ENCODE data around the gene AQP1.

Gene AQP1

DNA sequence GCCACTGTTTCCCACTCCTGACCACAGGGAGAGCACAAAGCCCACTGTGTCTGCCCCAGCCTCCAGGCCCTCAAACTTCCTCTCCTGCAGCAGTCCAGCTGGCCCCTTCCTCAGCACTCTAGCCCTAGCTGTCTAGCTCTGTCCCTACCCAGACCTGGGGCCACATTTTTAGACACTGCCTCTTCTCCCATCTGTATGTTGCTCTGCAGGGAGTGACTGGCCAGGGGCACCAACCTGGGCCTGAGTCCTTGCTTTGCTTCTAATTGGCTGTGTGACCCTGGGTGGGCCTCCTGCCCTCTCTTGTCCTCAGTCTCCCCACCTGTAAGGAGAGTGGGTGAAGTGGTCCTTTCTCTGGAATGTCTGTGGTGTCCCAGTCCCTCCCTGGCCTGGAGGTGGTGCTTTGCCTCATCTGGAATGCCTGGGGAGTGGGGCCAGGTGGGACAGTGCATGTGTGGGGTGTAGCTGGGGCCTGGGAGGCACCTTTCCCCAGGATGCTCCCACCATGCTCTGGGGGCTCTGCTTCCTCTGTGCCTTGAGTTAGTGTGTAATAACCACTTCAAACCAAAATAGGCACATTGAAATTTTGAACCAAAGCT, 25.1 kb downstream of the AQP1 start:
- no peak for DNase-seq (ENCODE audit: low read depth)

DNA sequence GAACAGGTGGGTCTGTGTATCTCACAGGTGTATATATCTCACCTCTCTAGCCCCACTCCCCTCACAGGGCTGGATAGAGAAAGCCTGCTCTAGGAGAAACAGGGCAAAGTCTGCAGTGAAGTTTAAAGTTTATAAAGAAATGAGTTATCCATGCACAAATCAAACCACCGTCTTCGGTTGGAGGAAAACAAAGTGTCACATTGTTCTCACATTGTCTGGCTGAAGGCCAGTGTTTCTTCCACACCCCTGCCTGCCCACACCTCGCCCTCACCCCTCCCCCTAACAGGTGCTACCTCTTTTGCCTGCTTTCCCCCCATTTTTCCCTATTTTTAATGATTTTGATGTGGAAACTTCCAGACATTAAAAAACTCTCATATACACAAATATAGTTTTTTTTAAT, 25.8 kb downstream of the AQP1 start:
- no peak for DNase-seq (ENCODE audit: low read depth)

DNA sequence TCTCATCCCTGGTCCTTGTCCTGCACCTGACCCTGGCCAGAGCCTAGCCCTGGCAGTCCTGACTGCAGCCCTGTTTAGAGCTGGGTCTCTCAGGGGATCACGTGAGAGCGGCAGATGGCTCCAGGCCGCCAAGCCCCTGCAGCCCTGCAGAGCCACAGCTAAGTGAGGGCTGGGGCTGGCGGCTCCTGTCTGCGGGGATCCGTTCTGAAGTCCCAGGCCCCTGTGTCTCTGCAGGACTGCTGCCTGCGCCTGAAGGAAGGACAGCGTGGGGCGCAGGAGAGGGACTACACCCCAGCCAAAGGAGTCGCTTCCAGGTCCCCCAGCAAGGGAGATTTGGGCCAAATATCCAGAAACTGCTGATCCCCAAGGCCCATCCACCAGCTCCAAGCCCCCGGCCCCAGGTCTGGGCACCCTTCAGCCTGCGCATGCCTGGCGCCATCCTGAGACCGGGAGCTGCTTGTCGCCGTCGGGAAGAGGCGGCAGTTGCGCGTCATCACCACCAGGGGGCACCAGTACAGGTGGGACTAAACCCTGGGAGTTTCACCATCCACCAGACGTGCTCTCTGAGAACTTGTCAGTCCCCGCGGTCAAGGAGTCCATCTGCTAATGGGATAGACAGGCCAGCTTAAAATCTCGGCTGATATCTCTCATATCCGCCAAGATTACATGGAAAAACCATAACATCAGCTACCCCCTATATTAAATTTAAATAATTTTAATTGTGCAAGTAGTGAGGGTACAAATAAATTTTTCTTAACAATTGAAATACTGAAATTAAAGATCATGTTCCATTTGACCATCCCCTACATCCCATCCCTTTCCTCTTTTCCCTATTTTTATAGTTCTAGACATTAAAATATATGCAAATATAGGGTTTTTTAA, 27.0 kb downstream of the AQP1 start:
- peak; percentile 56 for DNase-seq (ENCODE audit: low read depth)

DNA sequence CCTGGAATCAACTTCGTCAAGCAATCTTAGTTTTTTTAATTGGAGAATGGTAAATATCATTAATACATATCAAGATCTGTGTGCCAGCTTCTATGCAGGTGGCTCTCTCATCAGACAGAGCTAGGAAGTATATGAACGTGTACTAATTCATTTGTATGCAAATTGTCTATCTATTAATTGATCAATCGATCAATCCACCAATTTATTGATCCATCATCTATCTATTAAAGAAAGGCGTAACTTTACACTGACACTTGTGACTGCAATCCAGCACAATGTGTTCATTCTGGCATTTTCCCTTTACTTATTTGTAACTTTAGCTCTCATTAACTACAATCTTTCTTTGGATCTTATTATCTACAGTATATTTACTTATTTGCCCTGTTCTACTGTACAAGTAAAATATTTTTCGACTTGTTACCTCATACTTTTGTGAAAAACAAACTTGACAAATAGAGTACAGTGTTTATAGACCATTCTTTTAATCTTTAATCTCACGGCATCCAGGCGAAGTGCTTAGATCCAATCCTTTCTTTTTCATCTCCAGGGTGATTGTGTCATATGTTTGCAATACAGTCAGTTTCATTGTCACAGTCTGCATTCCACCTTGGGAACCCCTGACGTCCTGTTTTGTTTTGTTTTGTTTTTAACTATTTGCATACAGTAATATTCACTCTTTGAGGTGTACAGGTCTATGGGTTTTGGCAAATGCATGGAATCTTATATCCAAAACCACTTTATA, 30.1 kb downstream of the AQP1 start:
- no peak for DNase-seq (ENCODE audit: low read depth)

DNA sequence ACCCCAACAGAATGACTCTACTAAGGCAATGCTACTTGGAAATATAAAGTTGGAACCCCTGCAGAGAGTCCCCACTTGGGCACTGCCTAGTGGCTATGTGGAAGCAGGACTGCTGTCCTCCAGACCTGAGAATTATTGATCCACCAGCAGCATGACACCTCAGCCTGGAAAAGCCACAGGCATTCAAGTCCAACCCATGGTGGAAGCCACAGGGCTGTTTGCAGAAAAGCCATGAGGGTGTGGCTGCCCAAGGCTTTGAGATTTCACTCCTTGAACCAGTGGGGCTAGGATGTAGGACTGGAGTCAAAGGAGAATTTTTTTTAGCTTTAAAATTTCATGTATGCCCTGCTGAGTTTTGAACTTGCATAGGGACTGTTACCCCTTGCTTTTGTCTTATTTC, 38.5 kb downstream of the AQP1 start:
- no peak for DNase-seq (ENCODE audit: low read depth)

DNA sequence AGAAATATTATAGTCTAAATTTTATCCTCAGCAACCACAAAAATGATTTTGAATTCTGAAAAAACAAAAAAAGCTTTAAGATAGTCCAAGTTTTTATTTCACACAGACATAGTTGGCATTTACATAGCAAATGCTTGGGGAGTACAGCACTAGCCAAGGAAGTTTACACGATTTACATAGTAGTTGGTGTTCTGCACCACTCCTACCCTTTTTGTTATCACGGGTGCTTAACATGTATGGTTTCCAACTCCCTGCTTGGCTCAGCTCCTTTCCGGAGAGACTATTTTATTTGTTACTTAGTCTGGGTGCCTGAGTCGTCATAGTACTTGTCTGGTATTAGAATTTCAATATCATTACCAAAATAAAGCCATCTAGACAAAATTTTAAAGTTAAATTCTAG, 43.3 kb downstream of the AQP1 start:
- DNase-seq (ENCODE audit: low read depth) = no peak

DNA sequence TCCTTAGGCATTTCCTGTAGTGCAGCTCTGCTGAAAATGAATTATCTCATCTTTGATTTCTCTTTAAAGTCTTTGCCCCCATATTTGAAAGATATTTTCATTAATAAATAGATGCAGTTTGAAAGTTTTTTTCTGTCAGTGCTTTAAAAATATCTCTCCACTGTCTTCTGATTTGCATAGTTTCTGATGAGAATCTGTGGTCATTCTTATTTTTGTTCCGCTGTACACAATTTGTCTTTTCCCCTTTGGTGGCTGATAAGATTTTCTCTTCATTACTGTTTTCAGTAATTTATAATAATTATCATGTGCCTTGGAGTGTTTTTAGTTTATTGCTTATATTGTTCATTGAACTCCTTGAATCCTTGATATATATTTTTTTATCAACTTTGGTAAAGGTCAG, 45.1 kb downstream of the AQP1 start:
- DNase-seq (ENCODE audit: low read depth) = no peak

DNA sequence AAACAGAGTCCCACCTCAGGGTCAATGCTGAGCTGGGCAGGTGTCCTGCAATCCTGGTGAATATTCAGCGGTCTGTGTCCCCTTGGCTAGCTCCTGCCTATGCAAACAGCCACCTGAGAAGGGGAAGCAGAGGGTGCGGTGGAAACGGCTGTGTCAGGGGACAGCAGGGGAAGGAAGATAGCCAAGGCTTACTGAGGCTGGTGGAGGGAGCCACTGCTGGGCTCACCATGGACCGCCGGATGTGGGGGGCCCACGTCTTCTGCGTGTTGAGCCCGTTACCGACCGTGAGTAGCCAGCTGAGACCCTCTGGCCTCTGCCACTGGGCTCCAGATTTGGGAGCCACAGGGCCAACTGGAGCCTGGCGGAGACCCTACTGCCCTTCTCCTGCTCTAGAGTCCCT, 52.2 kb downstream of the AQP1 start, which contains the start of gene GHRHR:
Gene GHRHR, plus strand, starts transcription at position 112 of the 400 bp plus-strand sequence. Its CDS starts 116 bp downstream, at position 228.
- no peak for DNase-seq (ENCODE audit: low read depth)

DNA sequence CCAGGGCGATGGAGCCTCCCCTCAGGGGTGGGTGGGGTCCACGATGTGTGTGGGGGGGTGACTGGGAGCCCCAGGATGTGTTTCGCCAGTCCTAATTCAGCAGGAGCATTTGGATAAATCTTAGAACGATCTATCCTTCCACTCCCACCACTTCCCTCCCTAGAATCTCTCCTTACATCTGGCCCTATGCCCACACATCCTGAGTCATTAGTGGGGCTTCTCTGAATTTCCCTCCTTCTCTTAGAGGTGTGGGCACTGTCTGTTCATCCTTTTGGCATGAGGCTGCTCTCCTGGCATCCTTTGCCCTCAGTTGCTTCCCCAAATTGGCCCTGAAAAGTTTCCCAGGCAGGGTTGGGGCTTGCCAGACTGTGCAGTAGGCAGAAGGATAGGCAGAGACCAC, 53.7 kb downstream of the AQP1 start:
- DNase-seq (ENCODE audit: low read depth) = no peak

DNA sequence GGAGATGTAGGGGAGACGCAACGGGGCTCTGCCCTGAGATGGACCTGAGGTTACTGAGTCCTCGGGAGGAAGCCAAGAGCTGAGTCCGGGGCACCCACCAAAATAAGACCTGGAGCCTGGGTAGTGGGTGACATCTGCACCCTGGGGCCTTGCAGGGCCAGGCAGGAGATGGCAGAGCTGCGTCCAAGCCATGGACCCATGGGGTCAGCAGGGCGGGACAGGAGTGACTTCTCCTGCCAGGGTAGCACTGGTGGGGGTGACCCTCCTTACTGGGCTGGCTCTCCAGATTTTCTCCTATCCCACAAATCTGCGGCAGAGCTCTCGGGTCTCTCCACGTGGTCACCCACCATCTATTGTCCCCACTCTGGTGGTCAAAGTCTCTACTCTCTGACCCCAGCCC, 54.2 kb downstream of the AQP1 start:
- no peak for DNase-seq (ENCODE audit: low read depth)

DNA sequence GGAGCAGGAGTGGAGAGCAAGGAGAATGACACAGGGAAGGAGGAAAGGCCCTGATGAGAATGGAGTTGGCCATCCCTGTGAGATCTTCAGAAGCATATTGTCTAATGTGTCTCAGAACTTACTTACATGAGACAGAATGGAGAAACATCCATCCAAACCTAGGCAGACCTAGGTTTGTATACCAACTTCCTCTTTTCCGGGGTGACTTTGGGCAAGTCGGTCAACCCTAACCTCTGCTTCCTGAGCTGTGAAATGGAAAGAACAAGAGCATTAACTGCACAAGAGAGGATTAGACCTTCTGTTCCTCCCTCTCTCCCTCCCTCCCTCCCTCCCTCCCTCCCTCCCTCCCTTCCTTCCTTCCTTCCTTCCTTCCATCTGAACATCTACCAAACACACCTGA, 56.6 kb downstream of the AQP1 start:
- DNase-seq (ENCODE audit: low read depth) = no peak

DNA sequence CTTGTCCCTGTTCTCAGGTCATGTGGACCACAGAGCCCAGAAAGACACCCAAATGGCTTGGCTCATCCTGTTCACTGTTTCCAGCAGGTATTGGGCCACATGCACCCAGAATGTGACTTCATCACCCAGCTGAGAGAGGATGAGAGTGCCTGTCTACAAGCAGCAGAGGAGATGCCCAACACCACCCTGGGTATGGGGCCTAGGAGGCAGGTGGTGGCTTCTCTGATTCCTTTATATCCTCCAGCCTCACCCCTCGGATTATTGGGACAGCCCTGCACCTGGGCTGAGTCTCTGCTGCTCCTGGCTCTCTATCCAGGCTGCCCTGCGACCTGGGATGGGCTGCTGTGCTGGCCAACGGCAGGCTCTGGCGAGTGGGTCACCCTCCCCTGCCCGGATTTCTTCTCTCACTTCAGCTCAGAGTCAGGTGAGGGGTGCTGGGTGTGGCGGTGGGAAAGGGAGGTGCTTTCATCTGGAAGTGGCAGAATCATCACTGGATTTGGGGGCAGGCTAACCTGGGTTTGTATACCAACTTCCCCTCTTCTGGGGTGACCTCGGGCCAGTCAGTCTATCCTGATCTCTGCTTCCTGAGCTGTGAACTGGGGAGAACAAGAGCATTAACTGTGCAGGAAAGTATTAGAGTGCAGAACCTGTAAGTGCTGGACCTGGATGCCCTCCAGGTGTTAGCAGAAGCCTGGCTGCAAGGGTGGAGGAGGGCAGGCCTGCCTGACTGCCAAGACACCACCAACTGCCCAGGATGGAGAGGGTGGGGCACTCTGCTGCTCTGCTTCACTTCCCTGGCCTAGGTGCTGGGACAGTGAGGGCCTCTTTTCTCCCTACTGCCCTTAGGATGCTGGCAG, 57.3 kb downstream of the AQP1 start:
- no peak for DNase-seq (ENCODE audit: low read depth)

DNA sequence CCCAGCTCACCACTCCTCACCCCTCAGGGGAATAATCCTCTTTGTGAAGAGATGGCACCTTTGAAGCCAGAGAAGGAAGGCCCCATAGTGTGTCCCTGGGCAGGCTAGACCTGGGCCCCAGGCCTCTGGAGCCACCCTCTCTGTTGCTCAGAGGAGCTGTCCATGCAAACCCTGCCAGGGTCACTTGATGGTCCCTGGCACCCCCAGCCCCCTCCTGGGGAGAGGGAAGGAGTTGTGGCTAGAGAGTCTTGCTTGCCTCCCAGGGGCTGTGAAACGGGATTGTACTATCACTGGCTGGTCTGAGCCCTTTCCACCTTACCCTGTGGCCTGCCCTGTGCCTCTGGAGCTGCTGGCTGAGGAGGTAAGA, 57.9 kb downstream of the AQP1 start:
- DNase-seq (ENCODE audit: low read depth) = no peak

DNA sequence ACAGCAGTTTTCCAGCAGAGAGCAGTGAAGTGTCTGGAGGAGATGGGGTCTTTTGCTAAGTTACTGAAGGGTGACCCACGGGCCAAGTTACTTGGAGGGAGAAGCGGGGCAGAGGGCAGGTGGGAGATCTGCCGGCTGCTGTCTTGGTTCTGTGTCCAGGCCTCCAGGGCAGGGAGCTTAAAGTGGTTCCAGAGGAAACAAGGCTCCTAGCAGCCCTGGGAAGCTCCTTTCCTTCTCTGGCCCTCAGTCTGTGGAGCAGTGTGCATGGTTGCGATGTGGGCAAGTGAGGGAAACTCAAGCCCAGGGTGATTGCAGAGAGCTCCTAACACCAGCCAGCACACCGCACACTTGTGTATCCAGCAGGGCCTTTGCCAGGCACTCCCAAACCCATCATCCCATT, 58.4 kb downstream of the AQP1 start:
- no peak for DNase-seq (ENCODE audit: low read depth)

DNA sequence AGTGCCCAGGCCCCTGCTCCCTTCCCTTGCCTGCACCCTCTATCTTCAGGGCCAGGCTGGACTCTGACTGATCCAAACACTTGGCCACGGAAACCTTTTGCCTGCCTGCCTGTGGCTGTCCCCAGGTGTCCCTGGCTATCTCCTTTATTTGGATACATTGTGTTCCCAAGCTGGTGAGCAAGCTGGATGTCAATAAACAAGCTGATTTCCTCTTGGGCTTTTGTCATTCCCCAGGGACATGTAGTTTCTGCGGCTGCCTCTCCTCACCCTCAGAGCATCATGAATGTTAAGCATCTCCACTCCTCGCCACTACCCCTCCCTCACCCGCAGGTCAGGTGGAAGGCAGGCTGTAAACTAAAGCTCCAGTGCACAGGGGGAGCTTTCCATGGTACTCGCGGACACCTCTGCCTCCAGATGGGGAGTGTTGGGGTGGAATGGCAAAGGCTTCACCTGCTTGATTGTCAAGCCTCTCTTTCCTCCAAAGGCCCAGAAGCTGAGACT, 59.0 kb downstream of the AQP1 start:
- DNase-seq (ENCODE audit: low read depth) = no peak

DNA sequence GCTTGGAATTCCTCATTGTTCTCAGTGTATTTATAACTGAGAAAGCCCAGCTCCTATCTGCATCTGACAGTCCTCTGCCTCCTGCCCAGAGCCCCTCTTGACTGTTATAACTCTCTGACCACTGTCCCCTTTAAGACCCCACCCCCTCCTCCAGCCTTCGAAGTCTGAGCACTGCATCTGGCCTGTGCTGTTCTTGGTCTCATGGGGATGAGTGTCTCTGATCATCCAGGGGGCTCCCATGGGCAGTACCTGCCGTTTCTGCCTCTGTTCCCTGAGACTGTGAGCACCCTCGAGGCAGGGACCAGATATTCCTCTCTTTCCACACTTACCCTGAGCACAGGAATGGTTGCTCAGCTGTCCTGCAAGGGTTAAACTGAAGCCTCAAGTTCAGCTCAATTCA, 59.8 kb downstream of the AQP1 start:
- no peak for DNase-seq (ENCODE audit: low read depth)

DNA sequence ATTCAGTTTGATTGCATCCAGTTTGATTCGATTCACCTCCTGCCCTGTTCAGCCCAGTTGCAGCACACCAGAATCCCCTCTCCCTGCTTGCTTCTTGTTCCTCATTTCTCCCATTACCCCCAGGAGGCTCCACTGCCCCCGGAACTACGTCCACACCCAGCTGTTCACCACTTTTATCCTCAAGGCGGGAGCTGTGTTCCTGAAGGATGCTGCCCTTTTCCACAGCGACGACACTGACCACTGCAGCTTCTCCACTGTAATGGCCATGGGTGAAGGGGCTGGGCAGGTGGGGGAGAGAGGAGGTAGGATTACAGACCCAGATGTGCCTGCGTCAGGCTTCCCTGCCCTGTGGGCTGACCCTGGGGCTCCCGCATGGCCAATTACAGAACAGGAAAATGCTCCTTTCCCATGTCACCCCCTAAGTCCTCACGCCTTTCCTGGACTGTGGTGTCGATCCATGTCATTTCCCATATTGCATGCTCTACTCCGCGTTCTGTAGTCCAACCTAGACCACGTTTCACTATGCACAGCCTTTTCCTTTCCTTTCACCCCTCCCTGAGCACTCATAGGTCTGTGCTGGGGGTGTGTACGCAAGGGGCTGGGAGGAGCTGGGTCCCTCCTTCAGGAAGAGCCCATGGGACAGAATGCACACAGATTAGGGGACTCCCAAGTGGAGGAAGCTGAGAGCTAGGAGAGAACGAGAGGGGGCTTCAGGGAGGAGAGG, 60.3 kb downstream of the AQP1 start:
- no peak for DNase-seq (ENCODE audit: low read depth)

DNA sequence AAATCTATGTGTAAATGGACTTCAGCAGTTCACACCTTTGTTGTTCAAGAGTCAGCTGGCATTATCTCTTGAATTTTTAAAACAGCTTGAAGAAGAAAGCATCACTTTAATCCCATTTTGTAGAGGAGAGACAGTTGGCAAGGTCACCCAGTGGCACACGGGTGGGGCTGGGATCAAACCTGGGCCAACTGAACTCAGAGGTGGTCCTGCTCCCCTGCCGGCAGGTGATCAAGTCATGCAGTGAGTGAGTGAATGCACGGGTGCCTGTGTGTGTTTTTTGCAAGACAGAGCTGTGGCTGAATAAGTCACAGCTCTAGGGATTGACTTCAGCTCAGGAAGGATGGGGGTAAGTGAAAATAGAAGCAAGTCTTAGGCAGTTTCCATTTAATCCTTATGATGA, 61.6 kb downstream of the AQP1 start:
- no peak for DNase-seq (ENCODE audit: low read depth)

DNA sequence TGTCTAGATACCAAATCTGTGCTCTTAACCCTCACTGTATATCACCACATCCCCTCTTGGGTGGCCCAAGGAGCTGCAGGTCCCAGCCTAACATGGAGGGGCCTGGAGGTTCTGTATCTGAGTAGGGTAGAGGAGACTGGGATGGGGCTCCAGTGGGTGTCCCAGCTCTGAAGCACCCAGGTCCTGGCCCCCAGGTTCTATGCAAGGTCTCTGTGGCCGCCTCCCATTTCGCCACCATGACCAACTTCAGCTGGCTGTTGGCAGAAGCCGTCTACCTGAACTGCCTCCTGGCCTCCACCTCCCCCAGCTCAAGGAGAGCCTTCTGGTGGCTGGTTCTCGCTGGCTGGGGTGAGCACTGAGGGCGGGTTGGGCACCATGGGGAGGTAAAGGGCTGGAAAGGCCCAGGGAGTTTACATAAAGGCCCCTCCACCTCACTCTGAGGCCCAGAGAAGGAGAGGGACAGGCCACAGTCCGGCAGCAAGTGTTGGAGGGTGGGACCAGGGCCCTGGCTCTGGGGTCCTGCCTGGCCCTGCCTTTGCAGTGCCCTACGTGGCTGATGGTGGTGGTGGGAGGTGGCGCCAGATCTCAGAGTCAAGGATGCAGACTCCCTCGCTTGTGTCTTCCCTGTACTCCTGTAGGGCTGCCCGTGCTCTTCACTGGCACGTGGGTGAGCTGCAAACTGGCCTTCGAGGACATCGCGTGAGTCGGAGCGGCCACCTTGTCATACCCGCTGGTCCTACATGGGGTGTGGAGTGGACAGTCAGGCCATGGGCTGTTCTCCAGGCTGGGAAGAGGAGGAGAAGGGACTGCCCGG, 62.3 kb downstream of the AQP1 start:
- DNase-seq (ENCODE audit: low read depth) = no peak

DNA sequence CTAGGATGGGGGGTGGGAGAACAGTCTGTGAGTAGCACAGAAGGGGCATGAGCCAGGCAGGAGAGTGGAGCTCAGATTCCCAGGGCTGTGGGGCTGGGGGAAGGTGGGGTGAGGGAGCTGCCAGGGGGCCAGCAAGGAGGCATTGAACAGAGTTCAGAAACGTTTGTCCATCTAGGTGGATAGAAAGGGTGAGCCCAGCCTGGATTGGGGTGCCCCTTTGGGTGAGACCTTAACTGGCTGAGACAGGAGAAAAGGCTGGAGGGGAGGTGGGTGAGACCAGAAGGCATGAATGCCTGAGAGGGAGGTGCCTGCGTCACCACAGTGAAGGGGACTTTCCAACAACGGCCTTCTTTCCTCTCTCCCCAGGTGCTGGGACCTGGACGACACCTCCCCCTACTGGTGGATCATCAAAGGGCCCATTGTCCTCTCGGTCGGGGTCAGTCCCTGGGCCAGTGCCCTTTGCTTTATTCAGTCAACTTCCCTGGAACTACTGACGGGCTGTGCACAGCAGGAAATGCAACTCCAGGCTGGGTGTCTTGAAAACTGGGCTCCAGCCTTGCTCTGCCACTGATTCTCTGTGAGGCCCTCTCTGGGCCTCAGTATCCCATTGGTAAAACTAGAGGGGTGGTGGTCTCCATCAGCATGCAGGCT, 63.1 kb downstream of the AQP1 start:
- peak; percentile 36 for DNase-seq (ENCODE audit: low read depth)
